ENCODE measurements around the gene ORM2.

- no peak for TF ChIP-seq EZH2 (IDR thresholded peaks at IDR 0.05; ENCODE audit: borderline replicate concordance, insufficient read depth, low read depth, low read length, poor library complexity, severe bottlenecking)
- no peak for TF ChIP-seq CTCF (IDR thresholded peaks at IDR 0.05)
Measured at GRCh38 chr9:114299286-114300152, 30.1 kb upstream of the ORM2 start.
